Progenitor cell of endocrine pancreas (in vitro differentiated cells): ENCODE measurements around the gene CEP164. TPM values are rescaled to one million over a fixed set of nuclear protein-coding genes. Genes with fewer than 3 reads are reported as not detected.

ENCODE experiments used
- DNase-seq: peaks from one replicate; pipeline ENCODE4 v3.0.0; 2021; ENCODE audit warnings: low spot score; ENCODE audit not compliant: unreplicated experiment
- H3K27ac Mint-ChIP-seq: 2 replicates; pipeline ENCODE4 v1.8.0; 2021; ENCODE audit warnings: mild to moderate bottlenecking, moderate library complexity, mixed read lengths
- H3K27me3 Mint-ChIP-seq: 2 replicates; pipeline ENCODE4 v1.8.0; 2021; ENCODE audit warnings: mixed read lengths
- H3K36me3 Mint-ChIP-seq: 2 replicates; pipeline ENCODE4 v1.8.0; 2022; ENCODE audit warnings: mixed read lengths; ENCODE audit not compliant: insufficient read depth
- H3K4me1 Mint-ChIP-seq: 2 replicates; pipeline ENCODE4 v1.8.0; 2021; ENCODE audit warnings: low read depth, mixed read lengths
- H3K4me3 Mint-ChIP-seq: 2 replicates; pipeline ENCODE4 v1.8.0; 2021; ENCODE audit warnings: low read depth, mild to moderate bottlenecking, moderate library complexity, mixed read lengths
- H3K9me3 Mint-ChIP-seq: 2 replicates; pipeline ENCODE4 v1.8.0; 2021; ENCODE audit warnings: low read depth, mixed read lengths
- total RNA-seq: library from RNA; stranded (reverse); gene quantifications from 2 replicates; pipeline ENCODE4 v1.2.1, GENCODE V29; 2021
- TF ChIP-seq, protein P1 (sequence below): fragments of 200-600 bp; sonication (generic); IDR thresholded peaks from one replicate; pipeline ENCODE4 v1.5.0; 2021; ENCODE audit warnings: antibody characterized with exemption, mild to moderate bottlenecking; ENCODE audit not compliant: unreplicated experiment

The CEP164 gene
- total RNA-seq, 1 donor from 2014 or later, result 66.8 TPM

GRCh38 chr11:117366248-117366647, 38.6 kb downstream of the CEP164 start:
- Mint-ChIP-seq H3K4me1 (no peaks in the 10 kb centered on the region), H3K9me3 (no peaks in the 10 kb centered on the region), H3K27me3 (no peaks in the 10 kb centered on the region), H3K4me3 (no peak overlapping the region), H3K36me3 (peaks cover 17% of the 10 kb centered on the region), H3K27ac (no peak overlapping the region)
- no peak for DNase-seq
- TF ChIP-seq, protein P1, sequence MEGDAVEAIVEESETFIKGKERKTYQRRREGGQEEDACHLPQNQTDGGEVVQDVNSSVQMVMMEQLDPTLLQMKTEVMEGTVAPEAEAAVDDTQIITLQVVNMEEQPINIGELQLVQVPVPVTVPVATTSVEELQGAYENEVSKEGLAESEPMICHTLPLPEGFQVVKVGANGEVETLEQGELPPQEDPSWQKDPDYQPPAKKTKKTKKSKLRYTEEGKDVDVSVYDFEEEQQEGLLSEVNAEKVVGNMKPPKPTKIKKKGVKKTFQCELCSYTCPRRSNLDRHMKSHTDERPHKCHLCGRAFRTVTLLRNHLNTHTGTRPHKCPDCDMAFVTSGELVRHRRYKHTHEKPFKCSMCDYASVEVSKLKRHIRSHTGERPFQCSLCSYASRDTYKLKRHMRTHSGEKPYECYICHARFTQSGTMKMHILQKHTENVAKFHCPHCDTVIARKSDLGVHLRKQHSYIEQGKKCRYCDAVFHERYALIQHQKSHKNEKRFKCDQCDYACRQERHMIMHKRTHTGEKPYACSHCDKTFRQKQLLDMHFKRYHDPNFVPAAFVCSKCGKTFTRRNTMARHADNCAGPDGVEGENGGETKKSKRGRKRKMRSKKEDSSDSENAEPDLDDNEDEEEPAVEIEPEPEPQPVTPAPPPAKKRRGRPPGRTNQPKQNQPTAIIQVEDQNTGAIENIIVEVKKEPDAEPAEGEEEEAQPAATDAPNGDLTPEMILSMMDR, result no peak

DNA sequence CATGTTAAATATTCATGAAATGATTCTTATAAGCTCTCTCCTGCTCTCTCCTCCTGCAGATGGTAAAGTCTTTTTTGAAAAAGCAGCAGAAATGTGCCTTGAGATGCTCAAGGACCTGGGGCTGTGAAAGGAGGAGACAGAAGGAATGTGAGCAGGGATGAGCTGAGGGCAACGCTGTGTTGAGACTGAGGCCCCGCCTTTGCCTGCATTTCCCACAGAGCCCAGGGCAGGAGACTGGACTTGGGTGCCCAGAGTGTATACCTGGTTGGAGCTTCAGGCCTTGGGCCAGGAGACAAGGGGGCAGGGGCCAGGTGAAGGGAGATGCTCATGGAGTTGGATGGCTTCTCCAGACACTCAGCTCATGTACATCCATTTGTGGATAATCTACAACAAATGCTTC, 39.2 kb downstream of the CEP164 start:
- TF ChIP-seq, protein P1, result no peak
- DNase-seq, result no peak
- no peak overlapping the region for H3K4me3 Mint-ChIP-seq
- no peaks in the 10 kb centered on the region for H3K4me1 Mint-ChIP-seq
- H3K27me3 Mint-ChIP-seq, result no peaks in the 10 kb centered on the region
- no peak overlapping the region for H3K27ac Mint-ChIP-seq
- peaks cover 18% of the 10 kb centered on the region for H3K36me3 Mint-ChIP-seq
- H3K9me3 Mint-ChIP-seq, result no peaks in the 10 kb centered on the region

DNA sequence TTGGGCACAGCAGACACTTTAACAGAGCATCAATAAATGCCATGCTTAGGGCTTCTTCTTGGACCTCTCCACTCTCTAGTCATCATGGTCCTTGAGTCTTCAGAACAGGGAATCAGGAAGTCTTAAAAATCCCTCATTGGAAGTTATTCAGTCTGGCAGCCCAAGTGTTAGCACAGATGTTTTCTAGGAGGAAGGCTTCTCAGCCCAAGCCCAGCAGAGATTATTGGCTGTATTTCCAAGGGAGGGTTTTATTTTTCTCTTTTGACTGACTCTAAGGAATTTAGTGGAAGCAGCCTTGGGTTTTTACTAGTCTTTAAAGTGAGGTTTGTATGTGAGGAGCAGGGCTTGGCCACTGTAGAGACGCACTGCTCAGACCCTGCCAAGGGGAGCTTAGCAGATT, 41.9 kb downstream of the CEP164 start:
- H3K9me3 Mint-ChIP-seq, result no peaks in the 10 kb centered on the region
- TF ChIP-seq, protein P1, result no peak
- H3K4me3 Mint-ChIP-seq, result no peak overlapping the region
- no peak overlapping the region for H3K27ac Mint-ChIP-seq
- H3K4me1 Mint-ChIP-seq, result no peaks in the 10 kb centered on the region
- no peak for DNase-seq
- peaks cover 19% of the 10 kb centered on the region for H3K36me3 Mint-ChIP-seq
- no peaks in the 10 kb centered on the region for H3K27me3 Mint-ChIP-seq

DNA sequence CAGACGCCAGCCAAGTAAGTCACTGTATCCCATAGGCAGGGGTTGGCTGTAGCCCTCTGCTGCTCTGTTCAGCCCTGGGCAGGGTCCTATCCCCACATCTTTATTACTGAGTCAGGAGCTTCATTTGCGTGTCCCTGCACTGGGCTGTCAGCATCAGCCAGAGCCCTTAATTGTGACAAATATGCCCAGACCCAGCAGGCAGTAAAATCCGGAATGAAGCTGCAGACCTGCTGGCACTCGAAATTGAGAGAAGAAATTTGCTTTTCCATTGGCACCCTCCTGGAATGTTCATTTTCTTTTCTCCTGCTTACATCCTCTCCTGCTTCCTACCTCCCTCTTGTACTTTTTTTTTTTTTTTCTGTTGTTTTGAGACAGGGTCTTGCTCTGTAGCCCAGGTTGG, 43.8 kb downstream of the CEP164 start:
- Mint-ChIP-seq H3K4me3 (no peak overlapping the region), H3K36me3 (peaks cover 23% of the 10 kb centered on the region), H3K27me3 (no peaks in the 10 kb centered on the region), H3K27ac (no peak overlapping the region), H3K9me3 (no peaks in the 10 kb centered on the region), H3K4me1 (no peaks in the 10 kb centered on the region)
- TF ChIP-seq, protein P1, result no peak
- no peak for DNase-seq

- H3K4me1 Mint-ChIP-seq, result no peaks in the 10 kb centered on the region
- H3K36me3 Mint-ChIP-seq, result peaks cover 23% of the 10 kb centered on the region
- H3K27ac Mint-ChIP-seq, result no peak overlapping the region
- no peak overlapping the region for H3K4me3 Mint-ChIP-seq
- no peaks in the 10 kb centered on the region for H3K27me3 Mint-ChIP-seq
- no peaks in the 10 kb centered on the region for H3K9me3 Mint-ChIP-seq
- DNase-seq, result no peak
- TF ChIP-seq, protein P1, result no peak
Measured at GRCh38 chr11:117374316-117375055, 46.8 kb downstream of the CEP164 start.
